GM04503 (cell line): ENCODE results near the gene CLCN3.
"Not testable (repeated sequence)": the region's sequence is repeated elsewhere in the genome, so short reads cannot be mapped to it uniquely, and the experiment has no call there.

ENCODE experiments used
- DNase-seq: peaks from one replicate; pipeline ENCODE4 v3.0.0-alpha.2; 2012; ENCODE audit warnings: low read depth

The CLCN3 gene

GRCh38 chr4:169619958-169620879, at the start of gene CLCN3:
TSS of gene CLCN3 (plus strand) at chr4:169620578. CDS start at chr4:169635929, 15,351 bp downstream.
- peak; percentile 81 for DNase-seq

DNA sequence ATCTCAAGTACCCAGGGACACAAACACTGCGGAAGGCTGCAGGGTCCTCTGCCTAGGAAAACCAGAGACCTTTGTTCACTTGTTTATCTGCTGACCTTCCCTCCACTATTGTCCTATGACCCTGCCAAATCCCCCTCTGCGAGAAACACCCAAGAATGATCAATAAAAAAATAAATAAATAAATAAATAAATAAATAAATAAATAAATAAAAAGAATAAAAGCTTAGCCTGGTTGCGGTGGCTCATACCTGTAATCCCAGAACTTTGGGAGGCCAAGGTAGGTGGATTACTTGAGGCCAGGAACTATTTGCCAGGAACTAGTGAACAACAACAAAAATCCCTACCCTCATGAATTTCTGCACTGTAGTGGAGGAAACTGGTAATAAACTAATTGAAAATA, 49.4 kb upstream of the CLCN3 start:
- DNase-seq: not testable (repeated sequence)

- DNase-seq: no peak
Measured at GRCh38 chr4:169571435-169571834, 48.9 kb upstream of the CLCN3 start.

DNA sequence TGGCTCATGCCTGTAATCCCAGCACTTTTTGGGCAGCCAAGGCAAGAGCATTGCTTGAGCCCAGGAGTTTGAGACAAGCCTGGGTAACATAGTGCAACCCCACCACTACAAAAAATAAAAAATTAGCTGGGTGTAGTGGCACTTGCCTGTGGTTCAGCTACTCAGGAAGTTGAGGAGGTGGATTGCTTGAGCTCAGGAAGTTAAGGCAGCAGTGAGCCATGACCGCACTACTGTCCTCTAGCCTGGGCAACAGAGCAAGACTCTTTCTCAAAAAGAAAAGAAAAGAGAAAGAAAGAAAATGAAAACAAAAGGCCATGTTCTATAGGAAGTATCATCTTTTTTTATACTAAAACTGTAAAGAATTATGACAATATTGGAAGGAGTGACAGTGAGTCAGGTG, 46.5 kb upstream of the CLCN3 start:
- DNase-seq: no peak

- no peak for DNase-seq
Measured at GRCh38 chr4:169582203-169582602, 38.2 kb upstream of the CLCN3 start.

- DNase-seq: no peak
Measured at GRCh38 chr4:169582706-169583105, 37.7 kb upstream of the CLCN3 start.

DNA sequence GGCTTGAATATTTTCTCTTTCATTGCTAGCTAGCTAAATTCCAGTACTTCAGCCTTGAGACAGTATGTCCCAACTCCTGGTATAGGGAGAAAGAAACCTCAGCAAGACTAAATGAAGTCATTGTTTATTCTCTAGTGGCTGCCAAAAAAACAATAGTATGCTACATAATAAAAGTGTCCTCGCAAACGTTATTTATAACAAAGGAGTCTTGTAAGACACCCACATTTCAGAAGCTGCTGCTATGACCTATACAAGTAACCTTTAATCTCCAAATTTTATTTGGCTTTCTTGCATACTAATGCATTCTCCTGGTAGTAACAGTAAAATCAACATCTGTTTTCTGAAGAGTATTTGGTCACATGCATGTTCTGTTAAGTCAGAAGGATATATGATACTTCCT, 36.8 kb upstream of the CLCN3 start:
- DNase-seq: peak; percentile 53

GRCh38 chr4:169593050-169593560, 27.3 kb upstream of the CLCN3 start:
- DNase-seq: no peak

GRCh38 chr4:169594560-169595195, 25.7 kb upstream of the CLCN3 start:
- DNase-seq: no peak

DNA sequence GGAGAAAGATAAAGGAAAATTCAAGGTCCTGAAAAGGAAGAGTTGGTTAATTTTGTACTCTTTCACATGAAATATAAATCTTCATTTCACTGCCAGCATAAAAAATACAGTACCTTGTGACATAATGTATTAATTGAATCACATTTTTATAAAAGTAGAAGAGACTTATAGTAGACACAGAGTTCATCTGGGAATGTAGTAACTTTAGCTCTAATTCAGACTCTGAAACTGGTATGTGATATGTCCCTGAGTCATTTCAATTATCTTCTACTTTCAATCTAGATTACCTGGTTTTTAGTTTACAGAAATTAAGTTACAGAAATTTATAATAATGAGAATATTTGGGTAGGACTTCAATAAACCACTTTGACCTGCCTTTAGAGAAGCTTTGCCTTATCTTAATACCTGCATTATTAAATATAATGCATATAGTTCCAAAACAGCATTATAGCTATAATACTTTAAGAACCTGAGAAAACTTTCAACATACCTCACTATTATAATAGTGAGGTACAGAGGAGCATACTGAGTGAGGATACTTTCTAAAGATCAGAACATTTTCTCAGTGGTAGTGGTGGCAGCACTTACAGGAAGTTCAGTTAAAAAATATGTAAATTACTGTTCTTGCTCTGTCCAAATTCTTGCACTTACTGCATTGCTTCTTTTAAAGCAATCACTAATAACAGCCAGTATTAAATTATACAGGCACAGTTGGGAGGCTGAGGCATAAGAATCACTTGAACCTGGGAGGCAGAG, 19.2 kb upstream of the CLCN3 start:
- DNase-seq: no peak

DNA sequence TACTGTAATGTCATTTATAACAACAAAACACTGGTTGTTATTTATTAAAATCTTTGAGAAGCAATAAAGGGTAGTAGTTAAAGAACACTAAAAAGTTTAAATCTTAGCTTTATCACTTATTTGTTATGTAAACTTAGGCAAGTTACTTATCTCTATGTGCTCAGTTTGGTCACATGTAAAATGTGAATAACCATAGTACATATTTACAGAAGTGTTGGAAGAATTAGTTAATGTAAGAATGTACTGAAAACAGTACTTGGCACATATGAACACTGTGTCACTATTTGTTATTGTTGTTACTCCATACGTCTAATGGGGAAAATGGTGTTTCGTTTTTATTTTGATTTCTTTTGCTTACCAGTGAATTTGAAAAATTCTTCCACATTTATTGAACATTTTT, 17.1 kb upstream of the CLCN3 start:
- DNase-seq: no peak

- DNase-seq: no peak
Measured at GRCh38 chr4:169604131-169604900, 16.1 kb upstream of the CLCN3 start.

GRCh38 chr4:169604903-169605331, 15.5 kb upstream of the CLCN3 start:
- no peak for DNase-seq

DNA sequence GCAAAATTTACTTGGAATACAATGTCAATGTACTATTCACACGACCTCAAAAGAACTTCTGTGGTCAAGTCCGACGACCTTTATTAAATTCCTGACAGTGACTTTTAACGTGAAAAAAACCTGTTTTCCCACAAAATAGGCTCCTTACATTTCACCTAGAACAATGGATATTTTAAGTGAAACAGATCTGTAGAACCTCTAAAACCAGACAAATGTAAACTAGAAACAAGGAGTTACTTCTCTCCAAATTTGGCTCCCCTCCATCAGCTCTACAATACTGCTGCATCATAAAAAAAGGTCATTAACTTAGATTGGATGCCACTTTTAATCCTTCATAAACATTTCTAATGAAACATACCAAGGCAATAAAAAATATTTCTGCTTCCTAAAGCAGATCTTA, 9.2 kb upstream of the CLCN3 start:
- no peak for DNase-seq

DNA sequence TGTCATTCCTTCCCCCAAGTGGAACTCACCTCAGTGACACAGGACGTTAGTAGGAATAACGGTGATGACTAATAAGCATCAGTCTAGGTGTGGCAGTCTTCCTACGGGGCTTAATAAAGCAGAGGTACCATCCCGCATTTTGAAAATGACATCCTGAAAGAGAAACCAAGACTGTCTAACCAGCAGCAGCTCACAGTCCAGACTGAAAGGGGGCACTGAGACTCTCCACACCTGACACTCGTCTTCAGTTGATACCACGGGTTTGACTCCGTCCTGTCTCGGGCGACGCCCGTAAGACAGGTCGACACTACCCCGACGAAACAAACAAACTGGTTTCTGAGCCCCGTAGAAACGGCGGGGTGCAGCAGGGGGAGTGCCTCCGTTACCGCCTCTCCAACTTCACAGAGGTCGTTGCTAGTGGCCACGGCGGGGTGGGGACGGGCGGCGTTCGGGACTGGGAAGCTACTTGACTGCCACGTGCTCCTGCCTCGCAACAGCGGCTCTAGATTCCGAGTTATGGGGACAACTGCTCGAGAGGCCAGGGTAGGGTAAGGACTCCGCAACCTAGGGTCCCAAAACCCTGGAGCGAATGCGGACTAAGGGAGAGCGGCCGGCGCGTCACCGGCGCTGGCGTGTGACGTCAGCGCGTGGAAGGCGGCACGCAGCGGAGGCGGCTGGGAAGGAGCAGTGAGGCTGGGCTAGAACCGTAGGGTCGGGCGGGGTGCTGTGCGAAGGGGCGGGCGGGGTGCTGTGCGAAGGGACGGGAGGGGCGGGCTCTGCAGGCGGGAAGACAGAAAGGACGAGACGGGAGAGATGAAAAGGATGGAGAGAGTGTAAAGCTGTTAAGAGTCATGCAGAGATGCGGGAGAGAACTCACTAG, 8.1 kb upstream of the CLCN3 start, which contains the start of gene NEK1:
TSS of gene NEK1 (minus strand) at position 593 of the 880 bp plus-strand sequence. CDS start 9,953 bp downstream, outside the sequence.
- no peak for DNase-seq

DNA sequence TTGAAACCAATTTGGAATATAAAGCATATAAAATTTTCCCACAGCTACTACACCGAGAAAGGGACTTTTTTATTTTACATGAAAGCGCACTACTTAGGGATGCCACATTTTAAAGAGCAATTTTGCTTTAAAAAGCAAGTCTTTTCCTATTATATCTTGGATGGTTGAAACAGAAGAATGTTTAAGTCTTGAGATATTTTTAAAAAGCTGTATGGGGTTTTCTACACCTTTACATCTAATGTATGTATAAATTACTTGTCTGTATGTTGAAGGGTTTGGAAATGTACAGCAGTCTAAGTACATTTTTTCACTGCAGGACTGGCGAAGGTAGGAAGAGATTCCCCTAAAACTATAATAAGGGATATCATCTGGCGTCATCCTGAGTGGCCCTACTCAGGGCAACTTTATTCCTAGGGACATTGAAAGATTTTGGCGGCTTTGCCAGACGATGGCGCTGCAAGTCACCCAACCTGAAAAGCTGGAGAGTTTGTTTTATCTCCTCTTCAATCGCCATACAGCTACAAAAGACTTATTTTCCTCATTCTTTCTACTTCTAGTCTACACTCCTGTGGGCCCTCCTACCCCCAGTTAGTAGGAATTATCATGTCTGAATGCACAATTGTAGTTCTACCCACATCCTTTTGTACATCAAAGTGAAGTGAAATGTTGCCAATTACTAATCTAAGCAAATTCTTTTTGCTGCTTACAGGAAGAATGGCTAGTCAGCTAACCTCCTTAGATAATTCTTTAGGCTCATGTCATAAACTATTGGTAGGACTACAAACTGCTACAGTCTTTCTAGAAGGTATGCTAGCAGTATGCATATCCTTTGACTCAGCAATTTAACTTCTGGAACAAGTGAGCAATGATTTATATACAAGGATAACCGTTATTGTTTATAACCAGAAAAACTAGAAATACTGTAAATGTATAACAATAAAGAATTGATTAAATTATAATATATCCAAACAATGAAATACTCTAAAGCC, 7.2 kb upstream of the CLCN3 start:
- DNase-seq: no peak

DNA sequence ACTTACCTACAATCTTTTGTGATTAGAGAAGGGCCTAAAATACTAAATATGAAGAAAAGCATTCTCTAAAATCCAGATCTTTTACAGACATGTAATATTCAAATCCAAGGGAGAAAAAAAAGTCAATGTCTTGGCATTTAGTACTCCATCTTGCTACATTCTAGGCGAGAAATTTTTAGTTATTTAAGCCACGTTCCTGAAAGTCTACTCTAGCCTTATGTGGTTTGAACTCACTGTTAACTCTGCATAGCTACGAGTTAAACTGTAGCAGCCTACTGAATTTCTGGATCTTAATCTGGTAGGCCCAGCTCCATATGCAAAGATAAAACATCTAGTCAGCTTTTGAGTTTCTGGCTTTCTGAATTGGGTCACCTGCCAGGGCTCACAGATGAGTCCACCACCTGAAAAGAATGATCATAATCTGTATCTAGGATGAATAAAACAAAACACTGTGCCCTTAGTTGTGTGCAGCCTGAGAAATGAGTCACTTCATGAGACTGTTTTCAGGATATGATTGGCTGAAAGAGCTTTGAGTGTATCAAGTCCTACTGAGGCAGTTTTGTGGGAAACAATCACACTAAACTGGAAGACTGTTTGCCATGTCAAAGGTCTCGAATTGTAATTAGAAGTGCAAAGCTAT, 4.8 kb upstream of the CLCN3 start:
- DNase-seq: no peak

DNA sequence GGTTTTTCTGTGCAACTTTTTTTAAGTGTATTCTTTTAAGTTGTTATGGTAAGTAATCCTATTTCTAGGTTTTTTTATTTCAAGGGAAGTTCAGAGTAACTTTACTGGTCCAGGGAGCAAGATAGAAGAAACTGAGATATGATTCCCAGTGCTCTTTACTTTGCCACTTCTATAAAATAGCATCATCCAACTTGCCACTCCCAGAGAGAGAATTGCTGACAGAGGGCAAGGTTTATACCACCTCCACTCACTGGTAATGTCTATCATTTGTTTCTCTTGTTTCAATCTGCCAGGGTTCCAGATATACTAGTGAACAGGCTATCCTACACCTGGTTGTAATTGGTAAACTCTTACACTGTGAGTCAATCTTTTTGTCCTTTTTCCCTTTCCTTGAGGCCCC, 3.5 kb upstream of the CLCN3 start:
- DNase-seq: no peak

DNA sequence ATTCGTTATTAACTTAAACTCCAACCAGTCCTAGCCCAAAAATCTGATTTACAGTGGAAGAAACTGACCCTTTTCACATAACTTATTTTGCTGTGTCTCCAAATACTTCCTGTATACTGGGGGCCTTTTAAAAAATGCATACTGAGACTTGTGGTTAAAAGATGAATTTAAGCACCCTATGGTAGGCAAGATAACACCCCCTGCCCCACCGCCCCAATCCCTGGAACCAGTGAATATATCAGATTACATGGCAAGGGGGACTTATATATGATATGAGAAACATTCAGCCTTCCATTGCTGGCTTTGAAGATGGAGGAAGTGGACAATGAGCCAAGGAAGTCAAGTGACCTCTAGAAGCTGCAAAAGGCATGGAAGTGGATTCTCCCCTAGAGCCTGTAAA, 3.1 kb upstream of the CLCN3 start:
- DNase-seq: no peak
